ENCODE measurements around the gene ETNK1.

The ETNK1 gene

DNA sequence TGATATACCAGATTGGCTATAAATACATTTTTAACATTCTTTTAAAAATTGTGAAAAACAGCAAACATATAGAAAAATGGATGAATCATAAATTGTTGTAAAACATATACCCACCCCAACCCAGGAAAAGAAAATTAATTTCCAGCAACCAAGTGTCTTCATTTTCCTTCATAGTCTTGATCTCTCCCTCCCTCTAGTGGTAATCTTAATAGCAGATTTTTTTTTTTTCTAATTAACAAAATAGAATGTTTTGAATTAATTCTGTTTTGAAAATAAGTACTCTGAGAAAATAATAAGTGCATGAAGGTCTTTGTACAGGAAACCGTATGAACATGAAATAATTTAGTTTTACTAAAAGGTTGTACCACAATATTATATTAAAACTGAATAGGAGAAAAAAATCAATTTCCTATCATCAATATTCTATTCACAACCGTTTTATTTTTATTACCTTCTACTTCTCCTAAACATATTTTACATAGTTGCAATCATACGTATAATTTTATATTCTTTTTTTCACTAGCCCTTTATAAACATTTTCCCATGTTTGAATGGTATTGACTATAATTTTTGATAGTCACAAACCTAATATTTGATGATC, 7.0 kb downstream of the ETNK1 start:
- DNase-seq (ENCODE audit: low spot score) = no peak
- no peak for FAIRE-seq

DNA sequence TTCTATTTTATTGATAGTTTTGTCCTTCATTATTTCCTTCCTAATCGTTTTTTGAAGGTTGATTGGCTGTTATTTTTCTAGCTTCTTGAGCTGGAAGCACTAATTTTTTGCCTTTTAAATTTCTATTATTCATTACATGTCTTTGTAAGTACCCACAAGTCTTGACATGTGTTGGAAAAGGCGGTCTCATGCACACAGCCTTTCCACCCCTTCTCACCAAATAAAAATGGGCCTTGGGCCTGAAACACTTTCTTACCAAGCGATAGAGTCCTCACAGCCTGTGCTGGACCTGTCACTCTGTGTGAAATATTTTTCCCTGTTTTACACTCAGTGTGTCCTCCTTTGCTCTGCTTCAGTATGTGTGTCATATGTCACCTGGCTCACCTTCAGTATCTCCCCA, 9.9 kb downstream of the ETNK1 start:
- DNase-seq (ENCODE audit: low spot score) = no peak
- no peak for FAIRE-seq

DNA sequence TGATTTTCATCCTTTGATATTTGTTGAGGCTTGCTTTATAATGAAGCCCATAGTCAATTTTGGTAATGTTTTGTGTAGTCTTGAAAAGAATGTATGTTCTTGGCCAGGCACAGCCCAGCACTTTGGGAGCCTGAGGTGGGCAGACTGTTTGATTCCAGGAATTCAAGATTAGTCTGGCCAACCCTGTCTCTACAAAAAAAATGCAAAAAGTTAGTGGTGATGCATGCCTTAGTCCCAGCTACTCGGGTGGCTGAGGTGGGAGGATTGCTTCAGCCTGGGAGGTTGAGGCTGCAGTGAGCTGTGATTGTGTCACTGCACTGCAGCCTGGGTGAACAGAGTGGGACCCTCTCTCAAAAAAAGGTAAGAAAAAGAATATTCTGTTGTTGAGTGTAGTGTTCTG, 10.8 kb downstream of the ETNK1 start:
- FAIRE-seq = no peak

DNA sequence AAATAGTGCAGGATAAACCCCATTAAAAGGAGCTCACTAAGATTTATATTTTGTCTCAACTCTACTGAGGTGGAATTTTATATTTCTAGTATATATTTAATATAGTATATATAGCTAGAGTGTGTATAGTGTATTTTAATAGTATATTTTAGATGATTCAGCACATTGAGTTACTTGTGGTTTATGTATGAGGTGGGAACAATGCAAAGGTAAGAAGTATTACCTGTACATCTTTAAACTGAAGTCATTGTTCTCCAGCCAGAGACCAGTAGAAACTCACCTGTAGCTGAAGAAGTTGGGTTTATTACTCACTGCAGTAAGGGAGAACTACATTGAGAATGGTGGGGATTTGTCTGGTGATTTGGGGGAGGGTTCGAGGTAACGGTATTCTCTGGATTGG, 15.9 kb downstream of the ETNK1 start:
- FAIRE-seq = no peak
- DNase-seq (ENCODE audit: low spot score) = no peak

More for the DNA sequence above, 10.8 kb downstream of the ETNK1 start:
- no peak for DNase-seq (ENCODE audit: low spot score)

DNA sequence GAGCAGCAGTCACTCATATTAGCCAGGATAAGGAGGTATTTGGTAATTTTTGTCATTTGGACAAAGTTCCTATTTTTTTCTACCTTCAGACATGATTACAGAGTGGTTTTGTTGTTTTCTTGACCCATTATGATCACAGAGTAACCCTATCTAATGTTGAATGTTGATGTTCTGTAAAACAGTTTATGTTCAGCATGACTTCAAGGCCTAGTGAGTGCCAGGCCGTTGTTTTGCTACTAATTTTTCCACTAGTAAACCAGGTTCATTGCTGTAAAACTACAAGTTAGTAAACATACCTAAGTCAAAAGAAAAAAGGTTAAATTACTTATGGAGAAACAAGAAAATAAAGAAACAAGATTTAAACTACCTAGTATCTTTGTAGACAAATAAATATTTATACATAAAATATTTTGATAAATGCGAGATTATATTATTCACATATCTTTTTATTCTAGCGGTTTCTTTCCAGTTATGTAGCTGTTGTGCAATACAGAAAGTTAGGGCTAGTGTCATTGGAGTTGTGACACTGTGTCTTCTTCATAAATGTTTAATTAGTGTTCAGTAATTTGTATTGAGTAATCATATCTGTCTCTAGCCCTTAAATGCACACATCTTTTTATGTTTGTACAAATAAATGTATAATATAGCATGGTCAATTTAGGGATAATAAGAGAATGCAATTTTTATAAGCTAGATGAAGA, 16.5 kb downstream of the ETNK1 start:
- FAIRE-seq (no peak), DNase-seq (ENCODE audit: low spot score) (no peak)

DNA sequence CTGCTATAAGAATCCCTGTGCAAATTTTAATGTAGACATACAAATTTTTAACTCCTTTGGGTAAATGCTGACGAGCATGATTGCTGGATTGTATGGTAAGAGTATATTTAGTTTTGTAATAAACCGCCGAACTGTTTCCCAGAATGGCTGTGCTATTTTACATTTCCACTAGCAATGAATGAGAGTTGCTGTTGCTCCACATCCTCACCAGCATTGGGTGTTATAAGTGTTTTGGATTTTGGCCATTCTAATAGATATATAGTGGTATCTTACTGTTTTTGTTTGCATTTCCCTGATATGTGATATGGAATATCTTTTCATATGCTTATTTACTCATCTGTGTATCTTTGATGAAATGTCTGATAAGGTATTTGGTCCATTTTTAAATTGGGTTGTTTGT, 23.7 kb downstream of the ETNK1 start:
- FAIRE-seq (no peak), DNase-seq (ENCODE audit: low spot score) (no peak)

DNA sequence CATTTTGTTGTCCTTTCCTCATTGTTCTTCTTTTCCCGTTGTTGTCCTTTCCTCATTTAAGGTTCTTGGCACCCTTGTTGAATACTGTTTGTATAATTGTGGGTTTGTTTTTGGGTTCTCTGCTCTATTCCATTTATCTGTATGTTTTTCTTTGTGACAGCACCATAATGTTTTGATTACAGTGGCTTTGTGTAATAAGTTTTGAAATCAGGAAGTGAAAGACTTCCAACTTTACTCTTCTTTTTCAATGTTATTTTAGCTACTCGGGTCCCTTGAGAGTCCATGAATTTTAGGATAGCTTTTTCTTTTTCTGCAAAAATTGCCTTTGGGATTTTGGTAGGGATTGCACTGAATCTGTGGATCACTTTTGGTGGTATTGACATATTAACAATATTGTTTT, 28.1 kb downstream of the ETNK1 start:
- no peak for FAIRE-seq

DNA sequence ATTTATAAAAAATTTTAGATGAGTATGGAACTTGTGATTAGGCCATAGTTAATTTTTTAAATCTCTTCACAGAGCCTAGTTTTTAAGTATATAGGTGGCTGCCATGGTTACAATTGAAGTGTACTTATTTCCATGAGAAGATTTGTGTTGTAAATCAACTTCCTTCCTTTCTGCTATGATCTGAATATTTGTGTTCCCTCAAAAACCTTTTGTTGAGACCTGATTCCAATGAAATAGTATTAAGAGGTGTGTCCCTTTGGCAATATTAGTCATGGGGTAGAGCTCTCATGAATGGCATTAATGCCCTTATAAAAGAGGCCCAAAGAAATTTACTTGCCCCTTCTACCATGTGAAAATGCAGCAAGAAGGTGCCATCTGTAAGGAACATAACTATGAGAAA, 28.8 kb downstream of the ETNK1 start:
- DNase-seq (ENCODE audit: low spot score) (no peak), FAIRE-seq (no peak)

More for the DNA sequence above, 28.1 kb downstream of the ETNK1 start:
- DNase-seq (ENCODE audit: low spot score) = no peak

DNA sequence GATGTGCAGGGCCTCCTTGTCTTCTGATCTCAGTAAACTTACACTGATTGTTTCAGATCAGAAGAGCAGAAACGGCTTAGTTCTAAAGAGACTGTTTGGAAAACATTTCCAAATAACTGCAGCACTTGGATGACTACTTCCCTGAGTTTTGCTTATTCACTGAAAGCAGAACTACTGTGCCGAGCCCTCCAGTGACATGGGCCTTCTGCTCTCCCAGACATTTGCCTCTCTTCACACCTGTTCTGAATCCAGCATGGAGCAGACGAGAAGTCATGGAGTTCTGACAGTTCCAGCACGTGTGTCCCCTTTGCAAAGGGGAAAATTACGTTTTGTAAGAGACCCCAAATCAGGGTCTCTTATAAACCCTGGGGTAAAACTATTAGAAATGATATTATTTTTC, 31.4 kb downstream of the ETNK1 start:
- FAIRE-seq (no peak), DNase-seq (ENCODE audit: low spot score) (no peak)

DNA sequence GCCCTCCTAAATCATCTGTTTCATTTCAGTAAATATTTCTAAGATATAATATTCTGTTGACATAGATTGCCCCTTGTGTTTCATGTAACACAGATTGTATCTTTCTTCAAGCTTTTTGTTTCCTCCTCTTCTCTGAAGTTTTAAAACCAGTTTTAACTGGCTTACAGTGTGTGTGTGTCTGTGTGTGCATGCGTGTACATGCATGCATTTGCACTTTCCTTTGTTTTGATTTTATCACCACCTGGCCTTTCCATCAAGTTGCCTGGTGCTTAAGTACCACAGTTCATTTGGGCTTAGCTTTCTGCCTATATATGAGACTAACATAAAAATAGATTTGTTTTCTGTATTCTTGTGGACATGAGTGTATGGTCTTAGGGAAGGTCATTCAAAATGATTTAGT, 31.9 kb downstream of the ETNK1 start:
- no peak for FAIRE-seq
- DNase-seq (ENCODE audit: low spot score) = no peak

DNA sequence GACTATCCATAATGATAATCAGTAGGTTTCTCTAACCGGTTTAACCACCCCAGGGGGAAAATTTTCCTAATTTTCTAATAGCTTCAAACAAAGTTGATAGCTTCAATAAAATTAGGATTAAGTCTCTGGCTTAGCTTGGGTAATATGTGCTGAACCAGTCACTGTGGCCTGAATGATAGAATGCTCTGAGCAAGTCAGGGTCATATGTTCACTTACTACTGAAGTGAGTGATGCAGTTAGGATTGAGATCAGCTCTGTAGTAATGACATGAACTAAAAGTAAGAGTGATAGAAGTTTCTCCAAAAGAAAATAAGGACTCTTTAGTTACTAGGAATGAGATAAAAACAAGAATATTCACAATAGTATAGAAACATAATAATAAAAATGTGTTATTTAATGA, 32.6 kb downstream of the ETNK1 start:
- DNase-seq (ENCODE audit: low spot score) (no peak), FAIRE-seq (no peak)

DNA sequence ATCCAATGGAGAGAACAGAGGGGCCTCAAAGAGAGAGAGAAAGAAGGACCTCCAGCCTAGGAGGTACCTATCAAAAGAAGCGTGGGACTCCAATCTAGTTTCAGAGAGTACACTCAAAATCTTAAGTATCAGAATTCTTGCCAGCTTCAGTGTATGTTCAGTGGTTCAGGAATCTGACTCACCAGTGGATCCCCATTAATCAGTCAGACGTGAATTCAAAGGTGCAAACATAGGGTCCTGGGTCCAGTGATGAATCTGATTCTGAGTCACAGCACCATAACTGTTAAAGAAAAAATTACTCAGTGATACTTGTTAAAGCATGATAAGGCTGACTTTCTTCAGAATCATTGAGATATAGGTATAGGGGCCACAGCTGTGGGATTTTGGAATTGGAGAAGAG, 33.2 kb downstream of the ETNK1 start:
- FAIRE-seq (no peak), DNase-seq (ENCODE audit: low spot score) (no peak)

DNA sequence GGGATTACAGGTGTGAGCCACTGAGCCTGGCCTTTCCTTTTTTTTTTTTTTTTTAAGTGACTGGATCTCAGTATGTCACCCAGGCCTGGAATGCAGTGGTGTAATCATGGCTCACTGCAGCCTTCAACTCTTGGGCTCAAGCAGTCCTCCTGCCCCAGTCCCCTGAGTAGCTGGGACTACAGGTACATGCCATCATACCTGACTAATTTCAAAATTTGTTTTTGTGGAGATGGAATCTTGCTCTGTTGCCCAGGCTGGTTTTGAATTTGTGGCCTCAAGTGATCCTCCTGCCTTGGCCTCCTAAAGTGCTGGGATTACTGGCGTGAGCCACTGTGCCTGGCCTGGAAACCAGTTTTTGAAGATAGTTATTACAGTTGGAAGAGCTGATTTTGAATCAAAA, 37.4 kb downstream of the ETNK1 start:
- DNase-seq (ENCODE audit: low spot score) (no peak), FAIRE-seq (no peak)

DNA sequence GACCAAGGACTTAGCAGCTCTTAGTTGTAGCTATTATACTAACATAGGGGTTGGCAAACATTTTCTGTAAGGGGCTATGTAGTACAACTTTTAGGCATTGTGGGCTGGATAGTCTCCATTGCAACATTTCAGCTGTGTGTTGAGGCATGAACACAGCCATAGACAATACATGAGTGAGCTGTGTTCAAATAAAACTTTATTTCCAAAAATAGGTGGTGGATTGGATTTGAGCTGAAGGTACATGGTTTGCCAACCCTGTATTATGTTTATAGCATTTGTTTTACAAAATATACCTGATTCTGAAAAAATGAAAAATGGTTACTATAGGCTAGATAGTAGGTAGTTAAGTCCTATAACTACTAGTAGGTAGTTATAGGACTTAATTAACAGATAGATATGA, 40.5 kb downstream of the ETNK1 start:
- FAIRE-seq = no peak

DNA sequence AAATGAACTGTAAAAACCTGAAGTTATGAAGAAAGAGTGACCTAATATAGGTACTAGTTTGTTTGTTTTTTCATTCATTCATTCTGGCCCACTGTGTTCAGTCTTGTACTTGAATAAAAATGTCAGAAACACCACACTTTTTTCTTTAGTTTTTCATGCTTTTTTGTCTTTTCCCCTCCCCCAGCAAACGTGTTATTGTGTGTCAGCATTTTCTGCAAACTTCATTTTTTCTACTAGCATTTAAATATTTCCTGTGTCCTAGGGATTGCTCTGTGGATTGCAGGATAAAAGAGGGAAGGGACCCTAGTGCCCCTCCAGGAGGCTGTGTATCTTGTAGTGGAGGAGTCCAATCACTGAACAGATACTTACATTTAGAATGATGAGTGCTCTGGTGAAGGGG, 42.2 kb downstream of the ETNK1 start:
- no peak for DNase-seq (ENCODE audit: low spot score)
- no peak for FAIRE-seq

More for the DNA sequence above, 40.5 kb downstream of the ETNK1 start:
- DNase-seq (ENCODE audit: low spot score) = no peak

DNA sequence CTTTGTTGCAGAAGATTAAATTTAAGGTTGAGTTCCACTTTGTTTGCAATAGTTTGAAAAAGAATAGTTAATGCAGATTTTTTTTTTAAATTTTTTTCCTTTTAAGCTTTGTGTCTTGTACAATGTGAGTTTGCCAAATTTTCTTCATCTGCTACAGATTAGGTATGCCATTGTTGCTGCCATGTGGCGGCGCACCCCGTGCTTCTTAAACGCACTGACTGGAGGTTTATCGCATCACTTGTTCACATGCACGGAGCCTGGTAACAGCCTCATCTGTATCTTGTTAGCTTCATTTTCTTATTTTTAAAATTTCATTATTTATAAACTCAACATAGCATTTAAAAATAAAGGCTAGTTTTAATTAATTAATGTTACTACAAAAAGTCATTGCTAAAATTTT, 43.5 kb downstream of the ETNK1 start:
- no peak for DNase-seq (ENCODE audit: low spot score)
- FAIRE-seq = no peak

DNA sequence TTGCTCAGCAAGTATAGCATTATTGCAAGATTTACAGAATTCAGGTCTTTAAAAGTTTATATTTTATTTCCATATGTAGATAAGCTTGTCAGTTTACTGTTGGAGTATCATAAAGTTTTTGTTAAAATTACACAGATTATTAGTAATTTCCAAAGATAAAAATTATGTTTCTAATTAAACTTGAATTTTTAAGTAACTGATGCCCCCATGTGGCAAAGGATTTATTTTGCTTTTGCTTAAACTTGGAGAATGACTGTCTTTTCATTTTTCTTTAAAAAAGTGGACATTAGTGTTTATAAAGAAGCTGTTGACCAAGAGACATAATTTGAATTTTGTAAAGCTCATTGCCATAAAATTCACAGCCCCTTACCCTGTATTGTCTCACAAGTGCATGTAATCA, 45.8 kb downstream of the ETNK1 start:
- DNase-seq (ENCODE audit: low spot score) = no peak
- no peak for FAIRE-seq

DNA sequence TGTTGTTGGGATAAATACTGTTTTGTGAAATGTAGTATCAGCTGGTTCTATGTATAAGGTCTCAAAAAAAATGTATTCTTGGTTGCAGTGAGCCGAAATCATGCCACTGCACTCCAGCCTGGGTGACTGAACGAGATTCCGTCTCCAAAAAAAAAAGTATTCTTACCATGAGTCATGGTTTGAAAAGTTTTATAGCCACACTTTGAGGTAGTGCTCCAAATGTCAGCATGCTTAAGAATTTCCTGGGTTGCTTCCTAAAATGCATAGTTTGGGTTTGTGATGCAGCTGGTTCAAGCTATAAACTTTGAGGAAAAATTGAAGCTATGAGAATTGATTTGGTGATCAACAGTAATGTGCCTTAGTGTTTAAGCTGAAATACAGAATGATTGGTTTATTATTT, 48.0 kb downstream of the ETNK1 start:
- FAIRE-seq = no peak
- DNase-seq (ENCODE audit: low spot score) = peak; percentile 25

DNA sequence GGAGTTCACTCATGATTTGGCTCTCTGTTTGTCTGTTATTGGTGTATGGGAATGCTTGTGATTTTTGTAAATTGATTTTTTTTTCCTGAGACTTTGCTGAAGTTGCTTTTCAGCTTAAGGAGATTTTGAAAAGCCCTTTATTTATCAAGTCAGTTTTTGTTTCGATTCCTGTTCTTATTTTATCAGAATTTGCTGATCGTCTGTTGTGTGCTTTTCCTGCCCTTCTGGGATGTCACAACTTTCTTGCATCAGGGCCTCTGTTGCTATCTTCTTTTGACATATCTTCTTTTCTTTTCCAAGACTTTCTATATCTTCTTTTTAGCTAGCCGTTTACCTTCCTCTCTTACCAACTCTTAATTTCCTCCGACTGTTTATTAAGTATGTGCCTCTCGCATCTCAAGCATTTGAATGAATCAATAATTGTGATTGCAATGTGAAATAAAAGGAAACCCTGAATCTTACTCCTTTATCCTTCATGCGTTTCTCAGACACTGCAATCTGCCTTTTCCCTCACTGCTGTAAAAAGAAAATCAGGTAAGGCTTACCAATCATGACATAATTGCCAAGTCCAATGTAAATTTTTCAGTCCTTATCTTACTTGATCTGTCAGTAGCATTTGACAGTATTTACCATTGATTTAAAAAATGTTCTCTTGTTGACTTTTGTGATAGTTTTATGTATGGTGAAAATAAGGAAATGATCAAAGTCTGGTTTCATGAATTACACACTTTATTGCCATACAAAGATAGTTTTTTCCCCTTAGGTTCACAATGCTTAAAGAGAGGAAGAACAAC, 53.0 kb downstream of the ETNK1 start:
- DNase-seq (ENCODE audit: low spot score) (no peak), FAIRE-seq (no peak)

DNA sequence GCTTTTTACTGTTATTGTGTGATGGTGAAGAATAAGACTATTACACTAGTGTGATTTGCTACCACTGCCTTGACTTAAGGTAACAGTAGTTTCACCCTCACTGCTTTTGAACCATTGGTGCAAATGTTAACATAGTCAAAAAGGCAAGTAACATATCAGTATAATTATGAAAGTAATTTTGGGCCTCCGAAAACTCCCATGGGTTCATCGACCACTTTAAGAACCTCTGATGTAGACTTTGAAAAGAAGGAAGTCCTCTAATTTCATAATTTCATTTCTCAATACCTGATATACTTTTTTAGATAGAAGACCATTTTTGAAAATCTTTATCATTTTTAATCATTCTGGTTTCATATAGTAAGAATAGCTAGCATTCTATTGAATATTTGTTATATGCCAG, 57.7 kb downstream of the ETNK1 start:
- FAIRE-seq = no peak

DNA sequence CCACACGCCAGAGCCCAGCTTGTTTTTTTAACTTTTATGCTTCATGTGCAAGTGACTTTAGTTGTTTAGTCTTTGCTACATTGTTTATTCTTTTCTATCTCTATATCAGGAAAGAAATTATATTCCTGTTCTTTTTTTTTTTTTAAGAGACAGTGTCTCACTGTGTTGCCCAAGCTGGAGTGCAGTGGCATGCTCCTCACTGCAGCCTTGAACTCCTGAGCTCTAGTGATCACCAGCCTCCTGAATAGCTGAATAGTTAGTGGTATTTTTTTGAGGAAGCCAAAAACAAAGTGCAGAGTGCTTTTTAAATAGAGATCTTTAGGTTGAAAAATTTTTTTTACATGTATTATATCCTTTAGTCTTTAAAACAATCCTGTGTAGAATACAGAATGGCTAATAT, 58.2 kb downstream of the ETNK1 start:
- FAIRE-seq = no peak

More for the DNA sequence above, 57.7 kb downstream of the ETNK1 start:
- no peak for DNase-seq (ENCODE audit: low spot score)

More for the DNA sequence above, 58.2 kb downstream of the ETNK1 start:
- no peak for DNase-seq (ENCODE audit: low spot score)

All from urothelium cell line (cell line).